HCT116 (cell line): ENCODE results near the gene DNAH9. TPM values are rescaled to one million over a fixed set of nuclear protein-coding genes. Genes with fewer than 3 reads are reported as not detected.

Source experiments
- ATAC-seq: fragments of 200-7000 bp; cut with Tn5 transposase; 2 replicates; pipeline ENCODE4 v1.9.1; 2020; ENCODE audit warnings: mild to moderate bottlenecking, moderate library complexity
- BruUV-seq: library from RNA; stranded (reverse); fragments of 400-500 nt; replicated peaks from 2 replicates; lab custom pipeline; 2021; lab: Mats Ljungman, UMichigan
- CTCF ChIA-PET: fragments of 300-600 bp; sonication (Branson Sonifier 250); formaldehyde crosslinking; loops from one replicate; lab custom pipeline; 2021; ENCODE audit warnings: antibody characterized with exemption; lab: Charles Lee
- POLR2A ChIA-PET: fragments of 300-600, 350-600 bp; sonication (Branson Sonifier 250); formaldehyde crosslinking; loops from one replicate; lab custom pipeline; 2021; ENCODE audit warnings: antibody characterized with exemption; lab: Charles Lee
- RAD21 ChIA-PET, 2 experiments: fragments of 300-600 bp; sonication (Branson Sonifier 250); formaldehyde crosslinking; loops; one replicate each; lab custom pipeline; 2023; ENCODE audit warnings: low total read pairs in 2 of 2; ENCODE audit not compliant: uncharacterized antibody in 2 of 2, unreplicated experiment in 2 of 2, low non-redundant PET in 1 of 2; lab: Charles Lee
- DNase-seq: peaks from one replicate; pipeline ENCODE4 v3.0.0-alpha.2; 2010; ENCODE audit warnings: low read depth, low spot score
- H2AFZ ChIP-seq: fragments of 200-600 bp; shearing (Covaris generic), sonication (generic); 2 replicates; pipeline ENCODE4 v1.6.1; 2017; ENCODE audit warnings: low read depth, mixed run types, mixed read lengths, antibody characterized with exemption, low read length; ENCODE audit not compliant: poor library complexity, severe bottlenecking
- H3K27ac ChIP-seq: 2 replicates; pipeline ENCODE4 v1.5.1; 2012; ENCODE audit warnings: low read depth, low read length
- H3K27me3 ChIP-seq: fragments of 200-600 bp; sonication (generic); 2 replicates; pipeline ENCODE4 v1.6.1; 2016; ENCODE audit warnings: mixed run types, low read length, mixed read lengths; ENCODE audit not compliant: insufficient read depth
- H3K36me3 ChIP-seq, 2 experiments: fragments of 200-500 bp in 1 of 2; fragments of 200-600 bp in 1 of 2; sonication (Bioruptor generic) in 1 of 2; sonication (generic) in 1 of 2; 2 replicates each; pipeline versions ENCODE4 v1.5.1 to v1.6.1; 2014 to 2016; ENCODE audit warnings: low read length in 2 of 2, inconsistent platforms in 1 of 2, mixed read lengths in 1 of 2, mixed run types in 1 of 2; ENCODE audit not compliant: insufficient read depth in 2 of 2, control insufficient read depth in 1 of 2
- H3K4me1 ChIP-seq, 2 experiments: fragments of 200-600 bp in 1 of 2; sonication (generic) in 1 of 2; 2 replicates each; pipeline versions ENCODE4 v1.5.1 to v1.6.1; 2012 to 2017; ENCODE audit warnings: low read length in 2 of 2, inconsistent platforms in 1 of 2, mild to moderate bottlenecking in 1 of 2, mixed read lengths in 1 of 2, mixed run types in 1 of 2, moderate library complexity in 1 of 2; ENCODE audit not compliant: insufficient read depth in 2 of 2, control insufficient read depth in 1 of 2
- H3K4me2 ChIP-seq: fragments of 200-600 bp; sonication (generic); 2 replicates; pipeline ENCODE4 v1.6.1; 2017; ENCODE audit warnings: mixed run types, low read length, mixed read lengths
- H3K4me3 ChIP-seq, 2 experiments: fragments of 200-600 bp in 1 of 2; sonication (generic) in 1 of 2; replicated peaks in 1 of 2; 2 replicates each; pipeline ENCODE4 v1.5.1; 2011 to 2016; ENCODE audit warnings: low read length in 2 of 2, control low read depth in 1 of 2, low read depth in 1 of 2, mild to moderate bottlenecking in 1 of 2, mixed read lengths in 1 of 2, mixed run types in 1 of 2
- H3K79me2 ChIP-seq: fragments of 200-600 bp; sonication (generic); 2 replicates; pipeline ENCODE4 v1.6.1; 2017; ENCODE audit warnings: mild to moderate bottlenecking, mixed run types, low read length, moderate library complexity, mixed read lengths; ENCODE audit not compliant: insufficient read depth
- H3K9ac ChIP-seq: fragments of 200-600 bp; sonication (generic); 2 replicates; pipeline ENCODE4 v1.6.1; 2016; ENCODE audit warnings: low read length, mixed read lengths
- H3K9me2 ChIP-seq: fragments of 200-600 bp; sonication (generic), shearing (Covaris generic); 2 replicates; pipeline ENCODE4 v1.6.1; 2017; ENCODE audit warnings: mixed run types, mild to moderate bottlenecking, moderate library complexity; ENCODE audit not compliant: insufficient read depth
- H3K9me3 ChIP-seq, 2 experiments: fragments of 200-500 bp in 1 of 2; fragments of 200-600 bp in 1 of 2; sonication (Bioruptor generic) in 1 of 2; sonication (generic) in 1 of 2; 2 replicates each; pipeline ENCODE4 v1.6.1; 2014 to 2017; ENCODE audit warnings: low read length in 2 of 2, mixed read lengths in 2 of 2, inconsistent platforms in 1 of 2, low read depth in 1 of 2, mild to moderate bottlenecking in 1 of 2, mixed run types in 1 of 2, moderate library complexity in 1 of 2; ENCODE audit not compliant: control insufficient read depth in 1 of 2, insufficient read depth in 1 of 2
- H4K20me1 ChIP-seq: fragments of 200-600 bp; sonication (generic), shearing (Covaris generic); 2 replicates; pipeline ENCODE4 v1.6.1; 2017; ENCODE audit warnings: mixed run types, mild to moderate bottlenecking, moderate library complexity; ENCODE audit not compliant: insufficient read depth
- CBX3 ChIP-seq: IDR thresholded peaks from 2 replicates; pipeline ENCODE4 v1.6.1; 2012; ENCODE audit warnings: low read depth
- CEBPB ChIP-seq: IDR thresholded peaks from 2 replicates; pipeline ENCODE4 v1.6.1; 2012; ENCODE audit warnings: low read depth
- EGR1 ChIP-seq: IDR thresholded peaks from 2 replicates; pipeline ENCODE4 v1.6.1; 2012; ENCODE audit warnings: low read depth
- ELF1 ChIP-seq: IDR thresholded peaks from 2 replicates; pipeline ENCODE4 v1.6.1; 2012; ENCODE audit warnings: low read depth, borderline replicate concordance
- EZH2 ChIP-seq: fragments of 200-600 bp; sonication (generic); IDR thresholded peaks from 2 replicates; pipeline ENCODE4 v1.6.1; 2017; ENCODE audit warnings: antibody characterized with exemption, mixed run types
- EZH2phosphoT487 ChIP-seq: fragments of 200-600 bp; IDR thresholded peaks from 2 replicates; pipeline ENCODE4 v1.6.1; 2018; ENCODE audit warnings: antibody characterized with exemption, borderline replicate concordance
- FOSL1 ChIP-seq: IDR thresholded peaks from 2 replicates; pipeline ENCODE4 v1.6.1; 2012; ENCODE audit warnings: low read depth
- JUND ChIP-seq: IDR thresholded peaks from 2 replicates; pipeline ENCODE4 v1.6.1; 2012
- POLR2A ChIP-seq: IDR thresholded peaks from 2 replicates; pipeline ENCODE4 v1.7.0; 2011; ENCODE audit warnings: borderline replicate concordance; ENCODE audit not compliant: insufficient read depth, insufficient read length; ENCODE audit errors: extremely low read depth
- RAD21 ChIP-seq: IDR thresholded peaks from 2 replicates; pipeline ENCODE4 v1.6.1; 2012; ENCODE audit warnings: low read depth, mild to moderate bottlenecking
- SIN3A ChIP-seq: IDR thresholded peaks from 2 replicates; pipeline ENCODE4 v1.6.1; 2012; ENCODE audit warnings: low read depth
- SP1 ChIP-seq: IDR thresholded peaks from 2 replicates; pipeline ENCODE4 v1.6.1; 2012; ENCODE audit warnings: low read depth
- SRF ChIP-seq: IDR thresholded peaks from 2 replicates; pipeline ENCODE4 v1.6.1; 2012; ENCODE audit warnings: low read depth
- TCF7L2 ChIP-seq: IDR thresholded peaks from 2 replicates; pipeline ENCODE4 v1.7.0; 2011; ENCODE audit warnings: borderline replicate concordance, inconsistent platforms; ENCODE audit not compliant: insufficient read depth, insufficient read length; ENCODE audit errors: extremely low read depth
- YY1 ChIP-seq: IDR thresholded peaks from 2 replicates; pipeline ENCODE4 v1.6.1; 2011; ENCODE audit warnings: low read length, low read depth, moderate library complexity, mild to moderate bottlenecking; ENCODE audit not compliant: insufficient replicate concordance; ENCODE audit errors: extremely low read depth
- ZFX ChIP-seq: fragments of 450-650 bp; IDR thresholded peaks from 2 replicates; pipeline ENCODE4 v1.6.1; 2017
- ZNF274 ChIP-seq: fragments of 200-500 bp; sonication (Bioruptor generic); IDR thresholded peaks from 2 replicates; pipeline ENCODE4 v1.6.1; 2014; ENCODE audit warnings: mild to moderate bottlenecking, low read depth, low read length, inconsistent platforms
- intact Hi-C: fragments of 100-400 bp; cut with micrococcal nuclease; formaldehyde crosslinking; loops from 2 replicates; pipeline ENCODE4 v1.10.0; 2022
- total RNA-seq: library from RNA; stranded (reverse); gene quantifications from one replicate; pipeline ENCODE4 v1.2.1, GENCODE V29; 2021; ENCODE audit not compliant: unreplicated experiment
- TF ChIP-seq, protein P1 (sequence below): IDR thresholded peaks from 2 replicates; pipeline ENCODE4 v1.6.1; 2012
- TF ChIP-seq, protein P2 (sequence below): IDR thresholded peaks from 2 replicates; pipeline ENCODE4 v1.6.1; 2012
- TF ChIP-seq, protein P3 (sequence below): IDR thresholded peaks from 2 replicates; pipeline ENCODE4 v1.6.1; 2011; ENCODE audit warnings: mild to moderate bottlenecking, low read length, moderate library complexity; ENCODE audit not compliant: insufficient replicate concordance; ENCODE audit errors: extremely low read depth

The DNAH9 gene
- total RNA-seq, 1 experiment from 2014 or later = not detected

DNA sequence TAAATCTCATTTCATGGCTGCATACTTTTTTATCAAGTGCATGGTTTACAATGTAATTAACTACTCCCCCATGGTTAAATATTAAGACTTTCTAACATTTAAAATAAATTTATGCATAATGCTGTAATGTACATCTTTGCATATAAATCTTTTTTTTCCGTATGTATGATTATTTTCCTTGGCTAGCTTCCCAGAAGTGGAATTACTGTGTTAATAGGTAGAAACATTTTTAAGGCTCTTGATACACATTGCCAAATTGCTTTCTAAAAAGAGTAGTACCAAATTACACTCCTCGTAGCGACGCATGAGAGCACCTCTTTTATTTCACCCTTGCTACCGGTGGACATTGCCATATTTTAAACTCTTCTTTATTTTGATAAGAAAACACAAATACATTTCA is 141.1 kb downstream of the DNAH9 start:
- Histone ChIP-seq H3K4me1 (no peaks in the 10 kb centered on the region), H2AFZ (no peak overlapping the region), H3K27ac (no peak overlapping the region), H3K9me2 (no peaks in the 10 kb centered on the region), H3K9me3 (no peaks in the 10 kb centered on the region)
- CTCF ChIA-PET = no interaction called here
- DNase-seq = no peak
- ATAC-seq = no peak
- no peak for TF ChIP-seq TCF7L2
- TF ChIP-seq POLR2A = no peak
- TF ChIP-seq CBX3 = no peak
- no peak for TF ChIP-seq FOSL1
- no peak for TF ChIP-seq YY1
- TF ChIP-seq, protein P1, sequence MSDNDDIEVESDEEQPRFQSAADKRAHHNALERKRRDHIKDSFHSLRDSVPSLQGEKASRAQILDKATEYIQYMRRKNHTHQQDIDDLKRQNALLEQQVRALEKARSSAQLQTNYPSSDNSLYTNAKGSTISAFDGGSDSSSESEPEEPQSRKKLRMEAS = no peak
- TF ChIP-seq EZH2phosphoT487 = no peak
- TF ChIP-seq SIN3A = no peak
- TF ChIP-seq, protein P2, sequence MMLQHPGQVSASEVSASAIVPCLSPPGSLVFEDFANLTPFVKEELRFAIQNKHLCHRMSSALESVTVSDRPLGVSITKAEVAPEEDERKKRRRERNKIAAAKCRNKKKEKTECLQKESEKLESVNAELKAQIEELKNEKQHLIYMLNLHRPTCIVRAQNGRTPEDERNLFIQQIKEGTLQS = no peak
- TF ChIP-seq EGR1 = no peak
- TF ChIP-seq, all 23 proteins: peak for 0
- Histone ChIP-seq H3K4me3 (no peak overlapping the region), H3K27me3 (peaks cover 9% of the 10 kb centered on the region; the same call in 1 of the 2 replicates), H3K36me3 (no peaks in the 10 kb centered on the region), H3K4me2 (no peak overlapping the region), H3K9ac (no peak overlapping the region), H4K20me1 (no peaks in the 10 kb centered on the region), H3K79me2 (no peaks in the 10 kb centered on the region)
- no TSS peak for BruUV-seq
- ChIA-PET POLR2A (no interaction called here), RAD21 (no interaction called here)
- intact Hi-C loops = no loop called here

DNA sequence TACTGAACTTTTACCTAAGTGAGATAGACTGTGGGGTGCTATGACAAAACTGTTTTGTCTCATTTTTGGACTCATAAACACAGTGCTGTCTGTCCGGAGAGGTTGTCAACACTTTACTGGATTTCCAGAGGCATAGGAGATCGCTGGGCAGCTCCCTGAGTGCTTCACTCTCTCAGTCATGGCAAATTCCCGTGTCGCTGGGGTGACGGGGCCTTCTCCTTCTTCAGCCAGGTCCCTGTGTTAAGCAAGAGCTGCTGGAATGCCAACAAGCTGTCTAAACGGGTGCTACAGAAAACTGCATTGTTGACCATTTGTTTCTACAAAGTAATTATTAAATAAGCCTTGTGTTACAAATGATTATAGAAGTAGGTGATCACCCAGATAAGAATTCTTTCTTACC is 141.6 kb downstream of the DNAH9 start:
- RAD21 ChIA-PET = no interaction called here
- TF ChIP-seq ELF1 = no peak
- TF ChIP-seq SP1 = no peak
- no peak for TF ChIP-seq POLR2A
- TF ChIP-seq TCF7L2 = no peak
- TF ChIP-seq CEBPB = no peak
- no peak for TF ChIP-seq FOSL1
- TF ChIP-seq, protein P3, sequence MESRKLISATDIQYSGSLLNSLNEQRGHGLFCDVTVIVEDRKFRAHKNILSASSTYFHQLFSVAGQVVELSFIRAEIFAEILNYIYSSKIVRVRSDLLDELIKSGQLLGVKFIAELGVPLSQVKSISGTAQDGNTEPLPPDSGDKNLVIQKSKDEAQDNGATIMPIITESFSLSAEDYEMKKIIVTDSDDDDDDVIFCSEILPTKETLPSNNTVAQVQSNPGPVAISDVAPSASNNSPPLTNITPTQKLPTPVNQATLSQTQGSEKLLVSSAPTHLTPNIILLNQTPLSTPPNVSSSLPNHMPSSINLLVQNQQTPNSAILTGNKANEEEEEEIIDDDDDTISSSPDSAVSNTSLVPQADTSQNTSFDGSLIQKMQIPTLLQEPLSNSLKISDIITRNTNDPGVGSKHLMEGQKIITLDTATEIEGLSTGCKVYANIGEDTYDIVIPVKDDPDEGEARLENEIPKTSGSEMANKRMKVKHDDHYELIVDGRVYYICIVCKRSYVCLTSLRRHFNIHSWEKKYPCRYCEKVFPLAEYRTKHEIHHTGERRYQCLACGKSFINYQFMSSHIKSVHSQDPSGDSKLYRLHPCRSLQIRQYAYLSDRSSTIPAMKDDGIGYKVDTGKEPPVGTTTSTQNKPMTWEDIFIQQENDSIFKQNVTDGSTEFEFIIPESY = no peak
- TF ChIP-seq EZH2phosphoT487 = no peak
- no peak for TF ChIP-seq EGR1
- no peak for TF ChIP-seq RAD21
- no peak for TF ChIP-seq ZNF274
- no peak for TF ChIP-seq YY1
- TF ChIP-seq EZH2 = no peak
- TF ChIP-seq SRF = no peak
- no peak for TF ChIP-seq ZFX
- no peak for TF ChIP-seq JUND
- TF ChIP-seq, protein P2 = no peak

More for the DNA sequence above, 141.6 kb downstream of the DNAH9 start:
- ChIA-PET CTCF (no interaction called here), POLR2A (no interaction called here)
- Histone ChIP-seq H3K27ac (no peak overlapping the region), H3K4me1 (no peaks in the 10 kb centered on the region), H3K9ac (no peak overlapping the region), H3K4me2 (no peak overlapping the region), H3K36me3 (no peaks in the 10 kb centered on the region), H2AFZ (no peak overlapping the region), H4K20me1 (no peaks in the 10 kb centered on the region), H3K4me3 (no peak overlapping the region), H3K79me2 (no peaks in the 10 kb centered on the region), H3K27me3 (peaks cover 9% of the 10 kb centered on the region; the same call in 1 of the 2 replicates), H3K9me2 (no peaks in the 10 kb centered on the region), H3K9me3 (no peaks in the 10 kb centered on the region)
- BruUV-seq = no TSS peak
- ATAC-seq (no peak), DNase-seq (no peak)
- intact Hi-C loops = no loop called here
